SU-DHL-6 (cell line): ENCODE results near the gene HAGH.

Experiments used
- EZH2phosphoT487 ChIP-seq: fragments of 200-600 bp; sonication (generic), shearing (Covaris generic); conservative IDR thresholded peaks from 2 replicates; pipeline ENCODE4 v1.6.1; 2018; ENCODE audit warnings: mild to moderate bottlenecking, antibody characterized with exemption, low read length, moderate library complexity, mixed read lengths
- TF ChIP-seq, protein P1 (sequence below): fragments of 200-600 bp; sonication (generic); IDR thresholded peaks from one replicate; pipeline ENCODE4 v1.5.1; 2017; ENCODE audit warnings: antibody characterized with exemption, mild to moderate bottlenecking, low read length, moderate library complexity; ENCODE audit not compliant: insufficient read depth, poor library complexity, severe bottlenecking

DNA sequence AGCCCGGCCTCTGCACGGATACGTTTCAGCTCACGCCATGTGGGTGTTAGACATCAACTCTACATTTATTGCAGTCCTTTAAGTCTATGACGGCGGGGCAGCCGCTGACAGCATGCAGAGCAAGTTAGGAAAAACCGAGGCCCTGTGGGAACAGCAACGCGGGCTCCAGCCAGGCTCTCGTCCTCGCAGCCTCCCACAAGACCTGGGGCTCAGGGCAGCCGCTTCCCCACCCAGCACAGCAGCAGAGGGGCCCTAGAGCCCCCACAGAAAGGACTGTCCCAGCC is 50.0 kb downstream of the HAGH start:
- TF ChIP-seq, protein P1, sequence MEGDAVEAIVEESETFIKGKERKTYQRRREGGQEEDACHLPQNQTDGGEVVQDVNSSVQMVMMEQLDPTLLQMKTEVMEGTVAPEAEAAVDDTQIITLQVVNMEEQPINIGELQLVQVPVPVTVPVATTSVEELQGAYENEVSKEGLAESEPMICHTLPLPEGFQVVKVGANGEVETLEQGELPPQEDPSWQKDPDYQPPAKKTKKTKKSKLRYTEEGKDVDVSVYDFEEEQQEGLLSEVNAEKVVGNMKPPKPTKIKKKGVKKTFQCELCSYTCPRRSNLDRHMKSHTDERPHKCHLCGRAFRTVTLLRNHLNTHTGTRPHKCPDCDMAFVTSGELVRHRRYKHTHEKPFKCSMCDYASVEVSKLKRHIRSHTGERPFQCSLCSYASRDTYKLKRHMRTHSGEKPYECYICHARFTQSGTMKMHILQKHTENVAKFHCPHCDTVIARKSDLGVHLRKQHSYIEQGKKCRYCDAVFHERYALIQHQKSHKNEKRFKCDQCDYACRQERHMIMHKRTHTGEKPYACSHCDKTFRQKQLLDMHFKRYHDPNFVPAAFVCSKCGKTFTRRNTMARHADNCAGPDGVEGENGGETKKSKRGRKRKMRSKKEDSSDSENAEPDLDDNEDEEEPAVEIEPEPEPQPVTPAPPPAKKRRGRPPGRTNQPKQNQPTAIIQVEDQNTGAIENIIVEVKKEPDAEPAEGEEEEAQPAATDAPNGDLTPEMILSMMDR = no peak
- no peak for TF ChIP-seq EZH2phosphoT487
